Measurements from ENCODE around the gene FGGY.

FGGY gene

GRCh38 chr1:59672851-59673572 is 376.1 kb downstream of the FGGY start:
- FAIRE-seq (peak; percentile 60), DNase-seq (ENCODE audit: low spot score) (peak; percentile 83)

GRCh38 chr1:59673573-59674450 is 376.9 kb downstream of the FGGY start:
- no peak for FAIRE-seq
- no peak for DNase-seq (ENCODE audit: low spot score)

GRCh38 chr1:59674595-59674994 is 377.7 kb downstream of the FGGY start:
- DNase-seq (ENCODE audit: low spot score), result no peak
- FAIRE-seq, result no peak

- FAIRE-seq (no peak), DNase-seq (ENCODE audit: low spot score) (no peak)
Measured at GRCh38 chr1:59675936-59676335, 379.0 kb downstream of the FGGY start.

- DNase-seq (ENCODE audit: low spot score) (peak; percentile 24), FAIRE-seq (no peak)
Measured at GRCh38 chr1:59678040-59678439, 381.1 kb downstream of the FGGY start.

GRCh38 chr1:59678493-59679228 is 381.8 kb downstream of the FGGY start:
- FAIRE-seq, result peak; percentile 99
- peak; percentile 99 for DNase-seq (ENCODE audit: low spot score)

- DNase-seq (ENCODE audit: low spot score) (no peak), FAIRE-seq (no peak)
Measured at GRCh38 chr1:59680044-59680443, 383.1 kb downstream of the FGGY start.

GRCh38 chr1:59682396-59683080 is 385.6 kb downstream of the FGGY start:
- FAIRE-seq (no peak), DNase-seq (ENCODE audit: low spot score) (no peak)

- no peak for FAIRE-seq
- DNase-seq (ENCODE audit: low spot score), result no peak
Measured at GRCh38 chr1:59683197-59683596, 386.3 kb downstream of the FGGY start.

GRCh38 chr1:59684698-59685097 is 387.8 kb downstream of the FGGY start:
- FAIRE-seq, result no peak
- no peak for DNase-seq (ENCODE audit: low spot score)

- DNase-seq (ENCODE audit: low spot score), result no peak
- FAIRE-seq, result no peak
Measured at GRCh38 chr1:59685101-59685500, 388.2 kb downstream of the FGGY start.

GRCh38 chr1:59685666-59686065 is 388.8 kb downstream of the FGGY start:
- DNase-seq (ENCODE audit: low spot score) (no peak), FAIRE-seq (no peak)

- DNase-seq (ENCODE audit: low spot score) (no peak), FAIRE-seq (no peak)
Measured at GRCh38 chr1:59686170-59686569, 389.3 kb downstream of the FGGY start.

- DNase-seq (ENCODE audit: low spot score), result no peak
- FAIRE-seq, result no peak
Measured at GRCh38 chr1:59686574-59686973, 389.7 kb downstream of the FGGY start.

- FAIRE-seq (no peak), DNase-seq (ENCODE audit: low spot score) (no peak)
Measured at GRCh38 chr1:59687081-59687480, 390.2 kb downstream of the FGGY start.

GRCh38 chr1:59688976-59689375 is 392.1 kb downstream of the FGGY start:
- FAIRE-seq (no peak), DNase-seq (ENCODE audit: low spot score) (no peak)

GRCh38 chr1:59689730-59690129 is 392.8 kb downstream of the FGGY start:
- no peak for FAIRE-seq

GRCh38 chr1:59690171-59690930 is 393.5 kb downstream of the FGGY start:
- DNase-seq (ENCODE audit: low spot score) (no peak), FAIRE-seq (no peak)

More at GRCh38 chr1:59689730-59690129, 392.8 kb downstream of the FGGY start:
- no peak for DNase-seq (ENCODE audit: low spot score)

- no peak for FAIRE-seq
Measured at GRCh38 chr1:59691261-59691660, 394.4 kb downstream of the FGGY start.

GRCh38 chr1:59692591-59692990 is 395.7 kb downstream of the FGGY start:
- DNase-seq (ENCODE audit: low spot score) (no peak), FAIRE-seq (no peak)

More at GRCh38 chr1:59691261-59691660, 394.4 kb downstream of the FGGY start:
- no peak for DNase-seq (ENCODE audit: low spot score)
